ENCODE results near the gene HNRNPUL1. TPM values are rescaled to one million over a fixed set of nuclear protein-coding genes. Genes with fewer than 3 reads are reported as not detected.

HNRNPUL1 gene
- total RNA-seq, 4 donors from 2014 or later, result 130 to 196 (median 152) TPM

- no peak overlapping the region for H3K4me3 ChIP-seq (ENCODE audit: low read depth, poor library complexity, severe bottlenecking)
- intact Hi-C loops (cut with DNase I; ENCODE audit: low total_unique reads), result no loop called here
- 97% methylated on average over 3 of the region's 3 CpGs for WGBS, 2 donors
- no peak for DNase-seq (ENCODE audit: low spot score in 2 of 2)
- no peak for TF ChIP-seq CTCF (IDR thresholded peaks at IDR 0.05)
- TF ChIP-seq POLR2A (IDR thresholded peaks at IDR 0.05), result no peak
Measured at GRCh38 chr19:41230067-41230857, 33.9 kb upstream of the HNRNPUL1 start.

GRCh38 chr19:41232686-41233085, 31.5 kb upstream of the HNRNPUL1 start:
- no peak overlapping the region for H3K4me3 ChIP-seq (ENCODE audit: low read depth, poor library complexity, severe bottlenecking)
- WGBS, 2 donors, result 92 to 95% methylated on average over 8 of the region's 8 CpGs
- DNase-seq (ENCODE audit: low spot score in 2 of 2), result no peak
- intact Hi-C loops (cut with DNase I; ENCODE audit: low total_unique reads), result no loop called here
- no peak for TF ChIP-seq POLR2A (IDR thresholded peaks at IDR 0.05)
- no peak for TF ChIP-seq CTCF (IDR thresholded peaks at IDR 0.05)

GRCh38 chr19:41233748-41234240, 30.4 kb upstream of the HNRNPUL1 start:
- no peak overlapping the region for H3K4me3 ChIP-seq (ENCODE audit: low read depth, poor library complexity, severe bottlenecking)
- DNase-seq (ENCODE audit: low spot score in 2 of 2), result no peak
- intact Hi-C loops (cut with DNase I; ENCODE audit: low total_unique reads), result no loop called here
- no peak for TF ChIP-seq POLR2A (IDR thresholded peaks at IDR 0.05)
- TF ChIP-seq CTCF (IDR thresholded peaks at IDR 0.05), result no peak
- WGBS, 2 donors, result 63 to 73% methylated on average over 4 of the region's 4 CpGs

- no peak for DNase-seq (ENCODE audit: low spot score in 2 of 2)
- WGBS, 2 donors, result 84 to 91% methylated on average over 8 of the region's 8 CpGs
- intact Hi-C loops (cut with DNase I; ENCODE audit: low total_unique reads), result no loop called here
- TF ChIP-seq POLR2A (IDR thresholded peaks at IDR 0.05), result no peak
- no peak for TF ChIP-seq CTCF (IDR thresholded peaks at IDR 0.05)
- H3K4me3 ChIP-seq (ENCODE audit: low read depth, poor library complexity, severe bottlenecking), result no peak overlapping the region
Measured at GRCh38 chr19:41234512-41235168, 29.5 kb upstream of the HNRNPUL1 start.

- 84 to 88% methylated on average over 4 of the region's 4 CpGs for WGBS, 2 donors
- no peak overlapping the region for H3K4me3 ChIP-seq (ENCODE audit: low read depth, poor library complexity, severe bottlenecking)
- intact Hi-C loops (cut with DNase I; ENCODE audit: low total_unique reads), result no loop called here
- TF ChIP-seq POLR2A (IDR thresholded peaks at IDR 0.05) (no peak), CTCF (IDR thresholded peaks at IDR 0.05) (no peak)
- no peak for DNase-seq (ENCODE audit: low spot score in 2 of 2)
Measured at GRCh38 chr19:41235480-41235879, 28.7 kb upstream of the HNRNPUL1 start.
